HG03442 (cell line): ENCODE data around the gene DHRS7B.
"Not testable (repeated sequence)": the region's sequence is repeated elsewhere in the genome, so short reads cannot be mapped to it uniquely, and the experiment has no call there.

Experiments used
- ATAC-seq: cut with Tn5 transposase; IDR thresholded peaks from one replicate; pipeline ENCODE4 v1.9.1; 2021; ENCODE audit warnings: mild to moderate bottlenecking, moderate library complexity; ENCODE audit not compliant: unreplicated experiment

The DHRS7B gene

DNA sequence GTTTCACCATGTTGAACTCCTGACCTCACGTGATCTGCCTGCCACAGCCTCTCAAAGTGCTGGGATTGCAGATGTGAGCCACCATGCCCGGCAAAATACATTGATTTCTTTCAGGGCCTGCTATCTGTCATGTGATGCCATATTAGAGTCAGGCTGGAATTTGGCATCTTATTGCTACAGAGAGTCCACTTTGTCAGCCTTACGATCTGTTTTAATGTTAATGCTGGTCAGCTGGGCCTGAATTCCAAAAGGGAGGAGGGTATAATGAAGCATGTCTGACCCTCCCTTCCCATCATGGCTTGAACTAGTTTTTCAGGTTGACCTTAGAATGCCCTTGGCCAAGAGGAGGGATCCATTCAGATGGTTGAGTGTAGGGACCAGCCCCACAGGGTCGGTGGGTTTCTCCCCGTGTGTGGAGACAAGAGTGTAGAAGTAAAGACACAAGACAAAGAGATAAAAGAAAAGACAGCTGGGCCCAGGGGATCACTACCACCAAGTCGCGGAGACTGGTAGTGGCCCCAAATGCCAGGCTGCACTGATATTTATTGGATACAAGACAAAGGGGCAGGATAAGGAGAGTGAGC is 19.6 kb upstream of the DHRS7B start:
- not testable (repeated sequence) for ATAC-seq

GRCh38 chr17:21108651-21109050 is 18.1 kb upstream of the DHRS7B start:
- ATAC-seq = no peak

DNA sequence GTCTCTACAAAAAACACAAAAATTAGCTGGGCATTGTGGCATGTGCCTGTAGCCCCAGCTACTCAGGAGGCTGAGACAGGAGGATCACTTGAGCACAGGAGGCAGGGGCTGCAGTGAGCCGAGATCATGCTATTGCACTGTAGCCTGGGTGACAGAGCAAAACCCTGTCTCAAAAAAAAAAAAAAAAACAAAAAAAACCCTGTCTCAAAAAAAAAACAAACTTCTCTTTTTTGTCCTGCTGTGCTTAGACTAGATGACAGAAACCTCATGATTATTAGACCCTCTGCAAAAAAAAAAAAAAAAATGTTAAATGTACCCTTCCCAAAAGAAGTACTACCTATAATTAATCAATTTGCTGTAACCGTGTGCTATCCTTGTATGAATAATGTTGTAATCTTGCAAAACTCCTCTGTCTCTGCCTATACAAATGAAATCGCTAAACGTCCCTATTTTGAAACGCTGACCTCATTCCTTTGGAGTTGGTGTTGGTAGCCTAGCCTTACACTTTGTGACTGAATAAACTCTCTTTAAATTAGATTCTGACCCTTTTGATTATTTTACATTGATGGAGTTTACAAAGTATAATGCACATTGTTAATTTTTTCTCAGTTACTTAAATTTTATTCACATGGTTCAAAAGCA is 13.6 kb upstream of the DHRS7B start:
- no peak for ATAC-seq

- ATAC-seq = no peak
Measured at GRCh38 chr17:21113716-21114115, 13.0 kb upstream of the DHRS7B start.

- ATAC-seq = not testable (repeated sequence)
Measured at GRCh38 chr17:21114791-21115190, 12.0 kb upstream of the DHRS7B start.

GRCh38 chr17:21119247-21119918 is 7.4 kb upstream of the DHRS7B start:
- no peak for ATAC-seq

- ATAC-seq = no peak
Measured at GRCh38 chr17:21119919-21120249, 6.9 kb upstream of the DHRS7B start.

DNA sequence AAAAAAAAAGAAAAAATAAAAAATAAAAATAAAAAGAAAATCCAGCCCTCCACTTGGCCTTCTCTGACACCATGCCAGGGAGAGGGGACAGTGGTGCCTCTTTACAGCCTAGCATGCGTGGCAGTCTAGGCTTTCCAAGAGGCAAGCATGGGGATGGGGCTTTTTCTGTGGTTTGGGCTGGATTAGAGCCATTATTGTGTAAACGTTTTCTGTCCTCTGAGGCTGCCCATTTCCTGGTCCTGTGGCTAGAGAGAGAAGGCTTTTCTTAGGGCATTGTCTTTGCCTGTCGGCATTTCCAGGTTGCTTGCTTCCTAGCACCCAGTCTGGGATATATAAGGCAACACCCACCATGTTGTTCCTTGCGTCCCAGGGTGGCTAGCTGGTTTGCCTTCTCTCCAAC is 2.7 kb upstream of the DHRS7B start:
- no peak for ATAC-seq

- not testable (repeated sequence) for ATAC-seq
Measured at GRCh38 chr17:21124517-21124916, 2.2 kb upstream of the DHRS7B start.

DNA sequence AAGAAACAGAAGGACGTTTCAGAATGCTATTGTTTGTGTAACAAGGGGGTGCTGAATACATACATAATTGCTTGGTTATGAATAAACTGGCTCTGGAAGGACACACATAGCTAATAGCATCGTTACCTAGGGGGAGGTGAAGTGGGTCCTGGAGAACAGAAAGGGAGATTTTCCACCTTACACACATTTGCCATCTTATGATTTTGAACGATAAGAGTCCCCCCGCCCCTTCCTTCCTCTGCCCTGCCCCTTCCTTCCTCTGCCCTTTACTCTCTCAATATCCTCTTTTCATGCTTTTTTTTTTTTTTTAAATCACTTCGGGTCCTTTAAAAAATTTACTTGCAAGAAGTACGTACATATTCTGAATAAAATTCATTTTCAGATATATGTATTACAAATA is 902 bp upstream of the DHRS7B start:
- ATAC-seq = no peak

GRCh38 chr17:21127509-21128077 is 829 bp downstream of the DHRS7B start:
- ATAC-seq = no peak

- ATAC-seq = no peak
Measured at GRCh38 chr17:21129023-21129681, 2.4 kb downstream of the DHRS7B start.

- ATAC-seq = no peak
Measured at GRCh38 chr17:21131137-21131536, 4.4 kb downstream of the DHRS7B start.

GRCh38 chr17:21132428-21132827 is 5.7 kb downstream of the DHRS7B start:
- ATAC-seq = no peak

DNA sequence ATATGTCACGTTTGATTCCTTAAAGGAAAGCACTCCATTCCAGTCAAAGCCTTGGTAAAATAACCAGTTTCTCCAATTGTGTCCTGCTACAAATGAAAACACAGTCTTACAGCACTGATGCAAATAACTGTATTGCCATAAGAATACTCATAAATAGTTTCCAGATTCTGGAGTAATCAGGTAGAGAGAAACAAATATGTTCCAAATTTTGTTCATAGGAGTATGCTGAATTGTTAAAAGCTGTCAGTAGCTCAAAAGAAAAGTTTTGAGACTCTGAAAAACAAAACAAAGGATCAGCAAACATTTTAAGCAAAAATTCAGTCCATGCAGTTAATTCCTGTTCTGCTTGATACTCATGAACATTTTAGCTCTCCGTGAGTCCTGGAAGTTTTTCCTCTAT is 7.8 kb downstream of the DHRS7B start:
- ATAC-seq = no peak

DNA sequence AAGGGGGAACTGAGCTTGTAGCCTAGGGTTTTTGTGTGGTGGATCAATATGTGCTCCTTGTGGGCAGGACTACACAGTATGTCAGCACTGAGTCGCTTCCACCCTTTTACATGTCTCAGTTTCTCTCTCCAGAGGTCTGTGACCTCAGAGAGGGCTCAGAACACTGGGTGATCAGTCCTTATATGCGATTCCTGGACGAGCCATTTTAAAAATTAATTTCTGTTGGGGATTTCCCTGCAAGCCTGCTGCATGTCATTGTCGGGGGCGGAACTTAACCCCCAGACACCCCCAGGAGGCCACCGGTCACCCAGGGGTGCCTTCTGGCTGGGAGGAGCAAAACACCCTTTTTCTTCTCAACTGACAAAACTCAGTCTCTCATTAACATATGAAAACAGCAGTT is 14.1 kb downstream of the DHRS7B start:
- peak; percentile 67 for ATAC-seq

DNA sequence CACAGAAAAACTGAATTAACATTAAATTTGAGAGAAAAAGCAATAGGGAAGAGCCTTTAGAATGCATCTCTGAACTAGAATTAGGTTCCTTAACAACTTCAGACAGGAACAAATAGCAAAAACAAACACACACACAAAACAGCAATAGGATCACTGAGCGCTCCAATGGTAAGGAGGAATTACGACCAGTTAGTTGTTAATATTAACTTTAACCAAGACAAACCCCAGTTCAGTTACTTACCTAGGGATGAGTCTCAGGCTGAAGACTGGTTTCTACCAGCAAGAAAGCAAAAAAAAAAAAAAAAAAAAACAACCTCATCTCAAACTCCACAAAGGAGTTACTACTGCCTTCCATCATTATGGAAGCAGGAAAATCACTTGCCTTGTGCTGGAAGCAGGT is 14.6 kb downstream of the DHRS7B start:
- no peak for ATAC-seq

- ATAC-seq = not testable (repeated sequence)
Measured at GRCh38 chr17:21142065-21142464, 15.3 kb downstream of the DHRS7B start.

DNA sequence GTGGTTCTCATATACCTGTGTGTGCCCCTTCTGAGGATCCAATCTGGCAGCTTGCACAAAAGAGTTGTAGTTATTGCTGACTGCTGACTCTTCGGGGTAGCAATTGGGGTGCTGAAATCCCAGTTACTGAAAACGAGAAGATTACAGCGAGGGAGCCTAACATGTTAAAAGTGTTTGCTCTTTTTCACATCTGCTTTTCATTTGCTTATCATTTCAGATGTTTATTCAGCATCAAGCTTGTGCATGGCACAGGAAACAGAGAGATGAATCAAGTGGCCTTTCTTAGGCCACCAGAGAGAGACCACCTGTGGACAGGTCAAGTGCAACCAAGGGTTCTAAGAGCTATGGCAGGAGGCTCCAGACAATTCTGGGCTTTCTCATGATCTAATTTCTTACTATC is 16.9 kb downstream of the DHRS7B start:
- no peak for ATAC-seq

DNA sequence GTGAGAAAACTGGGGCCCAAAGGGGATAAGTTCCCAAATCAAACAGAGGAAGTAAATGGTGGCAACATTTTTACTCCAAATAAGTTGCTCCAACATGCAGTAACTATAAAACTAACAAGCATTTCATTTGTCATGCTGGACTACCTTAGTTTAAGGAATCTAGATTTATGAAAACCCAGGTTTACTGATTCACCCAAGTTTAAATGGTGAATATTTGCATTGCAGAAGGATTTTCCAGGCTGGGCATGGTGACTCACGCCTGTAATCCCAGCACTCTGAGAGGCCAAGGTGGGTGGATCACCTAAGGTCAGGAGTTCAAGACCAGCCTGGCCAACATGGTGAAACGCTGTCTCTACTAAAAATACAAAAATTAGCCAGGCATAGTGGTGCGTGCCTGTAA is 17.5 kb downstream of the DHRS7B start:
- ATAC-seq = not testable (repeated sequence)

- no peak for ATAC-seq
Measured at GRCh38 chr17:21146362-21147015, 19.7 kb downstream of the DHRS7B start.
